Stimulated activated CD4-positive, alpha-beta T cell treated with anti-CD3 and anti-CD28 coated beads, TNF-alpha, amount 100 ng/mL, for 4 hours (primary cell): ENCODE results near the gene PDE9A.
"Not testable (repeated sequence)": the region's sequence is repeated elsewhere in the genome, so short reads cannot be mapped to it uniquely, and the experiment has no call there.

Source experiments
- DNase-seq, 3 experiments: peaks; one replicate each; pipeline ENCODE4 v3.0.0-alpha.2; 2020; ENCODE audit warnings: low read depth in 3 of 3

Gene PDE9A

DNA sequence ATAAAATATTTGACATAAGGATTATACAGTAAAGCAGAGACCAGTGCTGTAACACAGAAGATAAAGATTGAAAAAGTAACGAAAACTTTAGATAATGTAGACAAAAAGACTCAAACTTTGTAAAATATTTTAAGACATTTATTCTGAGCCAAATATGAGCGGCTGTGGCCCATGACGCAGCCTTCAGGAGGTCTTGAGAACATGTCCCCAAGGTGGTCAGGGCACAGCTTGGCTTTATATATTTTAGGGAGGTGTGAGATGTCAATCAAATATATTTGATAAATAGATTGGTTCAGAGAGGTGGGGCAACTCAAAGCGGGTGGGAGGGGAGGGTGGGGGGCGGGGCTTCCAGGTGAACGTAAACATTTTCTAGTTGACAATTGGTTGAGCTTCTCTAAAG lies 144.7 kb downstream of the PDE9A start:
- no peak for DNase-seq

DNA sequence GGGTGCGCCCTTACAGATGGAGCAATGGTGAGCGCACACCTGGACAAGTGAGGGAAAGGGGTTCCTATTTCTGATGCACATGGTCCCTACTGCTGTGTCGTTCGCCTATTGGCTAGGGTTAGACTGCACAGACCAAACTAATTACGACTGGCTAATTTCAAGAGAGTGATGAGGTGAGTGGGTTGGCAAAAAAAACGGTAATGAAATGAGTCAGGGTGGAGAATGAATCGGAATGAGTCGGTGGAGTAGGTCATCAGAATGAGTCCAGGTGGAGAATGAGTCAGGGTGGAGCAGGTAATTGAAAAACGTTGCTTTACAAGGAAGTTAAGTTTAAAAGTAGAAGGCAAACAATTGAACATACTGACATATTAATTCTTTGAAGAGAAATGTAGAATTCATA lies 146.1 kb downstream of the PDE9A start:
- no peak for DNase-seq

DNA sequence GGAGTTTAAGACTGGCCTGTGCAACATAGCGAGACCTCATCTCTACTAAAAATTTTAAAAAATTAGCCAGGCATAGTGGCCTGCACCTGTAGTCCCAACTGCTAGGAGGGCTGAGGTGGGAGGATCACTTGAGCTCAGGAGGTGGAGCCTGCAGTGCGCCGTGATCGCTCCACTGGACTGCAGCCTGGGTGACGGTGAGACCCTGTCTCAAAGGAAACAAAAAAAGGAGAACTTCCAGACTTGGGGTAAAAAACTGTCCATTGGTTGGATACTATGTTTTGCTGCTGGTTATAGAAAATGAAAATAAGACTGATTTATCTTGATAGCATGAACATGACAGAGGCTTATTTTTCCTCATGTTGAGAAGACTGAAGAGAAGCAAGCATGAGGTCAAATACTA lies 146.5 kb downstream of the PDE9A start:
- no peak for DNase-seq

DNA sequence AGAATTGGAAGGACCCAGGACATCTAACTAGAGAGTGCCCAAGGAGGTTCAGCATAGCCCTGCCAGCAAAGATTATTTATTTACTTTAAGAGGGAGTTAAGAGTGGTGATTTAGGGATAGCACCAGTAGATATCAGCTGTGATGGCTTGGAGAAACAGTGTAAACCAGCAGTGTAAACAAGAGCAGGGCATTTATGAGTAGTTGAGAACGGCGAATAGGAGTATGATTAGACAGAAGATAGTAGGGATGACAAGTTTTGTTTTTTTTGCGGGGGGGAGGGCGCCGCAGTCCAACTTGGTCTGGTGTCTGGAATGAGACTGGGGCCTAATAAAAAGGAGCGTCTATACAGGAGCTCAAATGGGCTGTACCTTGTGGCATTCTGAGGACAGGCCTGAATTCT lies 148.2 kb downstream of the PDE9A start:
- DNase-seq = not testable (repeated sequence)

DNA sequence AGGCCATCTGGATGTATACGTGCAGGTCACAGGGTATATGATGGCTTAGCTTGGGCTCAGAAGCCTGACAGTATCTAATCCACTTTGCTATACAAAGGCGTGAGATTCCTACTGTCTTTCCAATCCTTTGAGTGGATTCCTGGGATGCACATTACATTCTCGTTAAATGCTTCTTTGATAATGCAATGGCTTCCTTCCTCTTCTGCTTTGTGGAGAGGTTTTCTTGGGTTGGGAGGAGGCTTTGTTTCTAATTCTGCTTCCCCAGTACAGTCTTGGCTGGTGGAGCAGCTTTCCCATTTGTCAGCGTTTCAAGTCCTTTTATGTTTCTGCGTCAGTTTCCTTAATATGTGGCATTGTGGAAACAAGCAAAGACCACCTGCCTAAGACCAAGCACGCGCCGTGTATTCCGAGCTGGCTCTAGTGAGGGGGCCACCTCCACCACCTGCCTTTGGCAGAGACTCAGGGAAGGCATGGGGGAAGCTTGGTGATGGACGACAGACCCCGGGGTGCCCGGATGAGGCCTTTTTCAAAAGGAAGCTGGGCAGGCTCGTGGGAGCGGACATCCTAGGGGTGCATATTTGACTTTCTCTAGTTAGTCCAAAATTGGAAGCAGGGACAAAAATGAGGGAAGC lies 153.2 kb downstream of the PDE9A start:
- DNase-seq = no peak

DNA sequence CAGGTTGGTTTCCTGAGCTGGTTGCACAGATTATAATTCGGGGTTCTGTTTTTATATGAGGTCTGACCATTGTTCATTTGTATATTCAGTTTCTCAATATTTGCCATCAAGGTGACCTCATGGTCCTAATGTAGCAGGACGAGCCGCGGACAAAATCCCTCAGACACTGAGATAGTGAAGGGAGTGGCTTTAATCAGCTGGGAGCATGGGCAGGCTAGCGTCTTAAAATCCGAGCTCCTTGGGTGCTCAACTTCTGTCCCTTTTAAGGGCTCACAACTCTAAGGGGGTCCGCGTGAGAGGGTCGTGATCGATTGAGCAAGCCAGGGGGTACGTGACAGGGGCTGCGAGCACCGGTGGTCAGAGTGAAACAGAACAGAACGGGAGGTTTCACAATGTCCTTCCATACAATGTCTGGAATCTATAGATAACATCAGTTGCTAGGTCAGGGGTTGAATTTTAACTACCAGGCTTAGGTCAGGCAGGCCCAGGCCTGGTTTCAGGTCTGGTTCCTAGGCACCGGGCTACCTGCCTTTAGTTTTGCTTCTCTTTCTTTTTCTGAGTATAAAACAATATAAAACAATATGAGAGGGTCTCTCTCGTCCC lies 154.0 kb downstream of the PDE9A start:
- DNase-seq = not testable (repeated sequence)

DNA sequence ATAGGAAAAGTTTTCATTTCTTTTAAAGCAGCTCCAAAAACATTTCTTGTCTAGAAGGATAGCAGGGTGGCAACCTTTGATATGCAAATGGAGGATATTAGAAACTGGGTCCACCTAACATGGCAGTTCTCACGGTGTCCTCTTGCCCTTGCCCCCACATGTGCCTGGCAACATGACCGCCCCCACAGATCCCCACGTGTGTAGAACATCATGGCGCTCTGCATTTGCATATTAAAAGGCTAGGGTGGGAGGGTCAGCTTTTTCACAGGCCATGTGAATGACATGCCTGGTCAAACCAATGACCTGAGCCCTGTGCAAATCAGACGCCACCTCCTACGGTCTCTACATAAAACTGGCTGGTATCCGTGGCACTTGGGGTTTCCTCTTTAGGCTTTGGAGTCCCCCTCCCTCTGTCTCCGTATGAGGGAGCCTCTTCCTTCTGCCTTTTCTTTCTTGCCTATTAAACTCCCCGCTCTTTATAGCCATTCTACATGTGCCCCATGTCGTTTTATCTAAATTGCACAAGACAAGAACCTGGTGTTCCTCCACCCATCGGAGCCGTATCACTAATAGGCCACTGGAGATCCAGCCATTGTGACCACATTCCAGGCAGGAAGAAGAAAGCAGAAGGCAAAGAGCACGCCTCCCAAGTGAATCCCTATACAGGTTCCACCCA lies 154.7 kb downstream of the PDE9A start:
- no peak for DNase-seq

DNA sequence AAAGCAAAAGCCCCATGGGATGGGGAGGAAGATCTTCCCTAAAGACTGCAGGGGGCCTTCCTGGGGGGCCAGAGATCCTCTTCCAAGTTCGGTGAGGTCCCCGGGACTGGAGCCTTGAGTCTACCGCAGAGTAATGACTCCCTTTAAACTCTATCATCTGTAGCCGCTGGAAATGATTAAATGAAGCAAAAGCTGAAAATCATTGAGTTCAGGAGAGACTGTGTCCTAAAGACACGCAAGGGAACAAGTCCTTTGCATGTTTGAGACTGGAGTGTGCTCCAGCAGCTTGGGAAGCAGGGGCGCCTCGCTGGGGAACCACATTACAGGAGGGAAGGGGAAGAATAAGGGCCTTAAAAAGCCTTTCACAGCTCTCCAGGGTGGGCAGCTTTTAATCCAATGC lies 155.8 kb downstream of the PDE9A start:
- DNase-seq = no peak

DNA sequence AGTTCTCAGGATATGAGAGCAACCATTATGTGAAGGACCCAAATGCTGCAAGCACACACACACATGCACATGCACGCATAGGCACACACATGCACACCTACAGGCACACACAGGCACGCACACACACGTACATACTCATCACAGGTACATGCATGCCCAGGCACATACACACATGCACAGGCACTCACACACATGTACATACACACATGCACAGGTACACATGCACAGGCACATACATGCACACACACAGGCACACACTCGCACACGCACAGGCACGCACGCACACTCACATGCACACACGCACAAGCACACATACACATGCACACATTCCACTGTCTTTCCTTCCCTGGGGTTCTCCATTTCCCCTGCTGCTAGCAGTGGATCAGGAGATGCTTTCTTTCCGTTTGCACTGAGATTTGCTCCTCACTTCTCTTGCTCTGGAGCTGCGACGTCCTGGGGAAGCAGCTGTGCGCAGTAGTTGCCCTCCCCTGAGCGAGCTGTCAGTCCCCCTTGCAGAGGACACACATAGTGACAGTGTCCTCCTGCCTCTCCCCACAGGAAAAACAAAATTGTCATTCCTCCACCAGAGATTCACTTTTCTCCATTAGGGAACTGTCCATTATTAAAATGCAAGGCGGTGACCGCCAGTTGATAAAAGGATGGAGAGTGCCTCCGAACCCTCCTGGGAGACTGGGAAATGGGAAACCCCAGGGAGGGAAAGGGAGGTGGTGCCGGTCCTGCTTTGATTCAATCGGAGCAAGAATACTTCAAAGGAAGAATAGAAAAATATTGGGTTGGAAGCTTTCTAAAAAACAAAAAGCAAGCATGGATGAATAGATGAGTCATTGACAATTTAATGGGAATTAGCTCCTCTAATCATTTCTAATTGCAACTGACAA lies 156.4 kb downstream of the PDE9A start:
- no peak for DNase-seq

DNA sequence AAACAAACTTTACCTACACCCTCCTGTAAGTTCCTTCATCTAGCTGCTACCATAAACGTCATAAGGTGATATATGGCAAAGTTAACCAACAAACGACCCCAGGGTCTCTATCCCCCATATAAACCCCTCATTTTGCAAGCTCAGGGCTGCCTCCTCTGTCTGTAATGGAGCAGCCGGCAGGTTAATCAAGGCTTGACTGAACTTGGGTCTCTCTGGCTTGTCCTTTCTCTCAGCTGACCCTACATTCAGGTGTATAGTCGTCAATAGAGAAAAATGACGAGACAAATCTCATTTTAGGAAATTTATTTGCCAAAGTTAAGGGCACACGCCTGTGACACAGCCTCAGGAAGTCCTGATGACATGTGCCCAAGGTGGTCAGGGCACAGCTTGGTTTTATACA lies 158.5 kb downstream of the PDE9A start:
- DNase-seq = no peak

DNA sequence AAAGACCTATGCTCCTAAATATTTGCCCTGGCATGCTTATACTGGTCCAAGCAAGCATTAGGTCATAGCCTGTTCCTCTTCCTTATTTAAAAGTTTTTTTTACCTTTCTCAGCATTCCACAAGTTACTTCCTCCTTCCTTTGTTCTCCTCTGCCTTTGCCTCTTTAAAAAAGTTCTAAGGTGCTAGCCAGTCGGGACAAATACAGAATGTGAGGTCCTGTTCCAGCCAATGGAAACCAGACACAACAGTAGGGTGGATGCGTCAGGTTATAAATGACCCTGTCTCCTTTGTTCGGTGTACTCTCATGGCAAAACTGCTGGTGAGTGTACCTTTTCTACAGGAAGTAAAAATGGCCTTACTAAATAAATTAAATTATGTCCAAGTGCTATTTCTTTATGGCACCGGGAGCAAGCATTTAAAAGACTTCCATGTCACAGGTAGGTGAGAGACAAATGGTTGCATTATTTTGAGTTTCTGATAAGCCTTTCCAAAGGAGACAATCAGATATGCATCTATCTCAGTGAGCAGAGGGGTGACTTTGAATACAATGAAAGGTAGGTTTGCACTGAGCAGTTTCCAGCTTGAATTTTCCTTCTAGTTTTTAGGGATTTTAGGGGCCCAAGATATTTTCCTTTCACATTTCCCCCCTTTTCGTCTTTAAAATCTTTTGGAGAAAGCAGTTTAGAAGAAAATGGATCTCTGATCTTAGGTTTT lies 159.3 kb downstream of the PDE9A start:
- not testable (repeated sequence) for DNase-seq

DNA sequence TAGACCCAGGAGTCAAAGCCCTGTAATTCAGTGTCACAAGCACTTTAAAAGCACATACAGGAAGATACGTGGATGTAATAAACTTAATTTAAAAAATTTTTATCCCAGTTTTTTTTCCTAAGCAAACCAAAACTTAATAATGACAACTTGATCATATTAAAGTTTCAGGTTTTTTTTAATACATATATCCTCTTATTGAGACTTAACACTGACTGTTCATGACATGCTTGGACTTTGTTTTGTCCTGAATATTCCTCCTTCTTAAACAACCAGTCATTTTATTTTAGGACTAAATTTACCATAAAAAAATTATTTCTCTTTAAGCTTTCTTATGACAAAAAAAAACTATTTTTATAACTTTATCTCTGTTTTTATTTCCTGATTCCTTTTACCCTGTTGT lies 161.8 kb downstream of the PDE9A start:
- no peak for DNase-seq

DNA sequence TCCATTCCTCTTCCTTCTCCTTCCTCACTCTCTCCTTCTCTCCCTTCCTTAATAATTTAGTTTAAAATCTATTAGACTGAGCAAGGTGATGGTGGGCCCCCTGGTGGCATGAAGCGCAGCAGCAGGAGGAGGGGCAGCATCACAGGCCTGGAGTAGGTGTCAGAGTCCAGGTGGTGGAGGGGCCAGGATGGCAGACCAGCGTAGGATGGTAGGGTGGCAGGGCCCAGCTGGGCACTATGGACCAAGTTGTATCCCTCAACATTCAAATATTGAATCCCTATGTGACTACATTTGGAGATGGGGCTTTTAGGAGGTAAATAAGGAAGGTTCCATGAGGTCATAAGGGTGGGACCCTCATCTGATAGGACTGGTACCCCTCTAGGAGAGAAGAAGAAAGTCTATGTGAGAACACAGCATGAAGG lies 164.9 kb downstream of the PDE9A start:
- DNase-seq = peak in 1 of 3 experiments; percentile 52

DNA sequence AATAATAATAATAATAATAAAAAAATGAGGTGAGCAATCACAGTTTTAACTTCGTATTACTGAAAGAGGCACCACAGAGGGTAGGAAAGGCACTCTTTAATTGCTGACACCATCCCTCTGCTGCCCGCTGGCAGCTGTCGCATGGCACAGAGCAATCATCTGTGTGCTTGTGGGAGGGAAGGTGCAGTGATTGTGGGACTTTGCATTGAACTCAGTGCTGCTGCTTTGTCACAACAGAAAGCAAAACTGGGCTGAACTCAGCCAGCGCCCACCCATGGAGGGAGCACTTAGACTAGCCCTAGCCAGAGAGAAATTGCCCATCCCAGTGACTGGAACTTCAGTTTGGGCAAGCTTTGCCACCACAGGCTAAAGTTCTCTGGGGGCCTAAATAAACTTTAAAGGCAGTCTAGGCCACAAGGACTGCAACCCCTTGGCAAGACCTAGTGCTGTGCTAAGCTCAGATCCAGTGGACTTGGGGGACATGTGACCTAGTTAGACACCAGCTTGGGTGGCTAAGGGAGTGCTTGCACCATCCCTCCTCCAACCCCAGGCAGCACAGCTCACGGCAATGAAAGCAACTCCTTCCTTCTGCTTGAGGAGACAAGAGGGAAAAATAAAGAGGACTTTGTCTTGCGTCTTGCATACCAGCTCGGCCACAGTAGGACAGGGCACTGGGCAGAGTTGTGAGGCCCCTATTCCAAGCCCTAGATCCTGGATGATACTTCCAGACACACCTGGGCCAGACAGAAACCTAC lies 166.6 kb downstream of the PDE9A start:
- DNase-seq = no peak

DNA sequence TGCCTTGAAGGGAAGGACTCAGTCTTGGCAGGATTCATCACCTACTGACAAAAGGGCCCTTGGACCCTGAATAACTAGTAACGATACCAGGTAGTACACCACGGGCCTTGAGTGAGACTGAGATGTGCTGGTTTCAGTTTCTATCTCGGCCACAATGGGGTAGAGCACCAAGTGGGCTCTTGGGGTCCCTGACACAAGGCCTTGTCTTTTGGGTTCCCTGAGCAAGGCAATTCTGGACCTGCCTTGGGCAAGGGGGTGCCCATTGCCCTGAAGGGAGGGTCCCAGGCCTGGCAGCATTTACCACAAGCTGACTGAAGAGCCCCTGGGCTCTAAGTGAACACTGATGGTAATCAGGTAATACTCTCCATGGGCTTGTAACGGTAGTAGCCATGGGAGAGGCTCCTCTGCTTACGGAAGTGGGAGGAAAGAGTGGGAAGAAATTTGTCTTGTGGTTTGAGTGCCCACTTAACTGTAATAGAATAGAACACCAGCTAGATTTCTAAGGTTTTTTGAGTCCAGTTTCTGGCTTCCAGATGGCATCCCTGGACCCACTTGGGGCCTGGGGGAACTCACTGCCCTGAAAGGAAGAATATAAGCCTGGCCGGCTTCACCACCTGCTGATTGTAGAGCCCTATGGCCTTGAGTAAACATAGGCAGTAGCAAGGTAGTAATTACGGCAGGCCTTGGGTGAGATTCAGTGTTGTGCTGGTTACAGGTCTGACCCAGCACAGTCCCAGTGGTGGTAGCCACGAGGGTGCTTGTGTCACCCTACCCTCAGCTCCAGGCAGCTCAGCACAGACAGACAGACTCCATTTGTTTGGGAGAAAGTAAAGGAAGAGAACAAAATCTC lies 167.4 kb downstream of the PDE9A start:
- no peak for DNase-seq
